LNCaP clone FGC (cell line): Measurements from ENCODE around the gene RFLNA.
A peak's percentile ranks its signal among the peaks of the same experiment; 100 is the strongest.

Experiments
- DNase-seq: peaks from one replicate; pipeline ENCODE4 v3.0.0-alpha.2; 2011; ENCODE audit warnings: low read depth
- H3K4me3 ChIP-seq: 2 replicates; pipeline ENCODE4 v1.5.1; 2011; ENCODE audit warnings: mild to moderate bottlenecking, low read depth, low read length, control low read depth
- TF ChIP-seq, protein P1 (sequence below): IDR thresholded peaks from 2 replicates; pipeline ENCODE4 v1.5.1; 2012; ENCODE audit warnings: mild to moderate bottlenecking; ENCODE audit not compliant: control insufficient read depth, insufficient read depth; ENCODE audit errors: extremely low read depth

The RFLNA gene

DNA sequence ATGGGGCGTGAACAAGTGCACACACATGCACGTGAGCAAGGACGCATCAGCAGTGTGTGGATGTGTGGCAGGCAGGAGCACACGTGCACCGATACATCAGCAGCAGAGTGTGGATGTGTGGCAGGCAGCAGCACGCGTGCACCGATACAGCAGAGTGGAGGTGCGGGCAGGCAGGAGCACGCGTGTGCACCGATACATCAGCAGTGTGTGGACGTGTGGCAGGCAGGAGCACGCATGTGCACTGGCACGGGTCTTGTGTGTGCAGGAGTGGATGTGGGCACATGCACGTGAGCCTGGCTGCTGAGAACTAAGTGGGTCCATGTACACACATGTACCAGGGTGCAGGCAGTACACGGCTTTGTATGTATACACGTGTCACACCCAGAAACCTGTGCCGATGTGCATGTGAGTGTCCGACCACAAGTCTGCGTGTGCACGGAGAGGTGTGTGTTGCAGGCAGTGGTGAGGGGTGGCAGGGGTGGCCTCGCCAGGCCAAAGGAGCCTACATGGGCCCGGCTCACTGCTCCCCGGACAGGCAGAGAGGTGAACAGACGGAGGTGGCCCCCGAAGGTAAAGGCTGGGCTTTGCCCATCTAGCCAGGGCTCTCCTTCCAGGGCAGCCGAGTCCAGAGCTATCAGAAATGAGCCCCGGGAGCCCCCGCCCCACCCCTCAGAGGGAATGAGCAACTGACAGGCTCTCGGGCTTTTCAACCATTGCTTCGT is 53.9 kb downstream of the RFLNA start:
- TF ChIP-seq, protein P1, sequence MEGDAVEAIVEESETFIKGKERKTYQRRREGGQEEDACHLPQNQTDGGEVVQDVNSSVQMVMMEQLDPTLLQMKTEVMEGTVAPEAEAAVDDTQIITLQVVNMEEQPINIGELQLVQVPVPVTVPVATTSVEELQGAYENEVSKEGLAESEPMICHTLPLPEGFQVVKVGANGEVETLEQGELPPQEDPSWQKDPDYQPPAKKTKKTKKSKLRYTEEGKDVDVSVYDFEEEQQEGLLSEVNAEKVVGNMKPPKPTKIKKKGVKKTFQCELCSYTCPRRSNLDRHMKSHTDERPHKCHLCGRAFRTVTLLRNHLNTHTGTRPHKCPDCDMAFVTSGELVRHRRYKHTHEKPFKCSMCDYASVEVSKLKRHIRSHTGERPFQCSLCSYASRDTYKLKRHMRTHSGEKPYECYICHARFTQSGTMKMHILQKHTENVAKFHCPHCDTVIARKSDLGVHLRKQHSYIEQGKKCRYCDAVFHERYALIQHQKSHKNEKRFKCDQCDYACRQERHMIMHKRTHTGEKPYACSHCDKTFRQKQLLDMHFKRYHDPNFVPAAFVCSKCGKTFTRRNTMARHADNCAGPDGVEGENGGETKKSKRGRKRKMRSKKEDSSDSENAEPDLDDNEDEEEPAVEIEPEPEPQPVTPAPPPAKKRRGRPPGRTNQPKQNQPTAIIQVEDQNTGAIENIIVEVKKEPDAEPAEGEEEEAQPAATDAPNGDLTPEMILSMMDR, result no peak
- no peak for DNase-seq

DNA sequence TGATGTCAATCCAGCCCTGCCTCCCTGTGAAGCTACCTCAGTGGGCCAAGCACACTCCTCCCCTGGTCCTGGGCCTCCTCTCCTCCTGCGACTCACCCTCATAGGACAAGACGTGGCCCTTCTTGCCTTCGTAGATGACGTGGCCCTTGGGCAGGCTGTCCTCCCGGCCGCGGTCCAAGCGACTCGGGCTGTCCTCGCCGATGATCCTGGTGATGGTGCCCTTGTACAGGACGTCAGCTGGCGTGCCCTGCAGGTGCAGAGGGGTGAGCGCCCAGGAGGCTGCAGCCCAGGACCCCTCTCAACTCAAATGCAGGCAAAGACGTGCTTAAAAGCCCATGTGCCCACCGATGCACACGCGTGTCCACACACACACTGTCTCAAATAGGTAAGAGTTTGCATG is 55.6 kb downstream of the RFLNA start:
- DNase-seq, result no peak
- no peak overlapping the region for H3K4me3 ChIP-seq
- TF ChIP-seq, protein P1, result no peak

More for the DNA sequence above, 53.9 kb downstream of the RFLNA start:
- H3K4me3 ChIP-seq, result no peak overlapping the region

DNA sequence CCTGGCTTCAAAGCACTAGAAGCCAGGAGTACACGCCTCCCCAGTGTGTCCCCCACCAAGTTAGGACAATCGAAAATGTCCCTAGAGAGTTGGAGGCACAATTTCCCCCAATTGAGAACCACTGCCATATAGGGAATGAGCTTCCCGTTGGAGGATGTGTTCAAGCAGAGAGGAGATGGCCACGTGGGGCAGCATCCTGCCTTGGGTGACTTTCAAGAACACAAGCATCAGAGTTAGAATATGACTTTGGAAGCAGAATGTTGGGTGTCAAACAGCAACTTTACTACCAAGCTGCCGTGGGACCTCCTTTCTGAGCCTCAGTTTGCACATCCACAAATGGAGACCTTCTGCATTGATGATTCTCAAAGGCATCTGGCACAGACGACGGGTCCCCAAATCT is 56.5 kb downstream of the RFLNA start:
- TF ChIP-seq, protein P1, result no peak
- no peak overlapping the region for H3K4me3 ChIP-seq
- no peak for DNase-seq

DNA sequence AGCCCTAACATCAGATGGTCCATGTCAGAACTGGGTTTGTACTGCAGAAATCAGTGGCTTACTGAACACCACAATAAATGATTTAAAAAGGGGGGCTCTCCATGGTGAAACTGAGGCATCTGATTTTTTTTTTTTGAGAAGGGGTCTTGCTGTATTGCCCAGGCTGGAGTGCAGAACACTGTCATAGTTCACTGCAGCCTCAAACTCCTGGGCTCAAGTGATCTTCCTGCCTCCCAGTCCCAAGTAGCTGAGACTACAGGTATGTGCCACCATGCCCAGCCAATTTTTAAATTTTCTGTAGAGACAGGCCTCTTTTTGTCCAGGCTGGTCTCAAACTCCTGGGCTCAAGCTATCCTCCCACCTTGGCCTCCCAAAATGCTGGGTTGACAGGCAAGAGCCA is 57.4 kb downstream of the RFLNA start:
- TF ChIP-seq, protein P1, result no peak
- DNase-seq, result no peak
- no peak overlapping the region for H3K4me3 ChIP-seq

DNA sequence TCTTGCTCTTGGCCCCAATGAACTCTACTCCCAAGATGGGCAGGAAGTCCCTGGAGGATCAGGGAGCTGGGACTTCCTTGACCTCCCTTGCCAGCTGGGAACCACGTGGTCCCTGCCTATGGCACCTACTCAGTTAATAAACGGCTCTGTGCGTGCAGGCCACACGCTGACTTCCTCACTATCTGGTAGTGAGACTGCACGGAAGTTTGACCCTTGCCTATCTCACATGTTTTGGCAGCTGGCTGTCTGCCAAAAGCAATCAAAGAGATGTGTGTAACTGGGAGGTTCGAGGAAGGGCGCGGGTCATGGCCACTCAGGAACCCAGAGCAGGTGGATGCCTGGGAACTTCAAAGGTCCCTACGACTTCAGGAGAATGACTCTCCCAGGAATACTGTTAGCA is 57.9 kb downstream of the RFLNA start:
- no peak overlapping the region for H3K4me3 ChIP-seq
- DNase-seq, result peak; percentile 94
- TF ChIP-seq, protein P1, result no peak

DNA sequence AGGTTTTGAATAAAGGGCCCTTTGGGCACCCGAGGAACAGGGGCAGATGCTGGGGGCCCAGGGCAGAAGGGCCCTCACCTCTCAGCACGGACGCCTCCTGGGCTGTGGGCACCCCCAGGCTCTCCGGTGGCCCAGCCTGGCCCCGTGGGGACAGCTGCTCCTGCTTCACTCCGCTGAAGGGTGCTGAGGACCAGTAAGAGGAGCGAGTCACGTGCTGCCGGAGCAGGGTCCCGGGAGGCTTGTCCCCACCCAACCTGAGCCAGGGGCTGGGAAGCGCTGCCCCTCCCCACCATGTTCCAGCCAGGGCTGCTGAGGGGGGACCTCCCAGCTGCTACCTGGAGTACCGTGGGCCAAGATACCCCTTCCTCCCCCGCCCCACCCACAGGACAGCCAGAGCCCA is 59.5 kb downstream of the RFLNA start:
- no peak for DNase-seq
- no peak overlapping the region for H3K4me3 ChIP-seq
- TF ChIP-seq, protein P1, result no peak

DNA sequence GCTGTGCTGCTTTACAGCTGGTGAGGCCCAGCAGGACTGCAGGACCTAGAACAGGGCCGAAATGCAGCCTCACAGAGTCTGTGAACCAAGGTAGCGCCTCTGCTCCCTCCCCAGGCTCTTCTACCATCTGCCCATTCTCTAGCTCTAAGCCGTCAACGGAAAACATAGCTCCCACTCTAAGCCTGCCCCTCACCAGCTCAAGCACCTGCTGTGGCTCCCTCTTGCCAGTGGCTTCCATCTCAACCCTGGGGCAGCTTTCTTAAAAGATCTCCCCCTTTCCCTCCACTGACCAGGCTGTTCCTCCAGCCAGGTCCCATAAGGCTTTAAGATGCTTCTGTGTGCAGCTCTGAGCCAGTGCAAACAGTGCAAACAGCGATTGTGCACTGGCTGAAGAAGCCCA is 61.3 kb downstream of the RFLNA start:
- DNase-seq, result no peak
- TF ChIP-seq, protein P1, result no peak
- no peak overlapping the region for H3K4me3 ChIP-seq
